Measurements from ENCODE around the gene KCNG1. TPM values are rescaled to one million over a fixed set of nuclear protein-coding genes. Genes with fewer than 3 reads are reported as not detected.

Gene KCNG1
- polyA plus RNA-seq, 1 experiment, result 16.0 TPM

GRCh38 chr20:51064137-51064536 lies 41.2 kb upstream of the KCNG1 start:
- Histone ChIP-seq H3K9me3 (ENCODE audit: control insufficient read depth, insufficient read depth, low read length) (no peaks in the 10 kb centered on the region), H3K27ac (ENCODE audit: low read depth, low read length) (no peak overlapping the region), H3K27me3 (ENCODE audit: control insufficient read depth, insufficient read depth, low read length) (peaks cover 6% of the 10 kb centered on the region), H3K4me3 (ENCODE audit: low read depth, low read length) (no peak overlapping the region)
- TF ChIP-seq CTCF (IDR thresholded peaks at IDR 0.05; ENCODE audit: low read depth, low read length), result no peak
- POLR2A ChIA-PET, result no interaction called here
- CTCF ChIA-PET, result no interaction called here
- DNase-seq (ENCODE audit: low read depth, low spot score), result no peak

- ChIA-PET CTCF (no interaction called here), POLR2A (no interaction called here)
- Histone ChIP-seq H3K27me3 (ENCODE audit: control insufficient read depth, insufficient read depth, low read length) (peaks cover 21% of the 10 kb centered on the region), H3K27ac (ENCODE audit: low read depth, low read length) (no peak overlapping the region), H3K9me3 (ENCODE audit: control insufficient read depth, insufficient read depth, low read length) (peaks cover under 1% of the 10 kb centered on the region), H3K4me3 (ENCODE audit: low read depth, low read length) (no peak overlapping the region)
- DNase-seq (ENCODE audit: low read depth, low spot score), result no peak
- no peak for TF ChIP-seq CTCF (IDR thresholded peaks at IDR 0.05; ENCODE audit: low read depth, low read length)
Observed at GRCh38 chr20:51062065-51062464, 39.2 kb upstream of the KCNG1 start.

- Histone ChIP-seq H3K9me3 (ENCODE audit: control insufficient read depth, insufficient read depth, low read length) (peaks cover 6% of the 10 kb centered on the region), H3K4me3 (ENCODE audit: low read depth, low read length) (no peak overlapping the region), H3K27ac (ENCODE audit: low read depth, low read length) (no peak overlapping the region), H3K27me3 (ENCODE audit: control insufficient read depth, insufficient read depth, low read length) (peaks cover 23% of the 10 kb centered on the region)
- no peak for DNase-seq (ENCODE audit: low read depth, low spot score)
- no peak for TF ChIP-seq CTCF (IDR thresholded peaks at IDR 0.05; ENCODE audit: low read depth, low read length)
- CTCF ChIA-PET, result no interaction called here
- POLR2A ChIA-PET, result no interaction called here
Observed at GRCh38 chr20:51061418-51062045, 38.6 kb upstream of the KCNG1 start.

GRCh38 chr20:51060301-51060700 lies 37.4 kb upstream of the KCNG1 start:
- no peak overlapping the region for H3K4me3 ChIP-seq (ENCODE audit: low read depth, low read length)
- peaks cover 25% of the 10 kb centered on the region for H3K27me3 ChIP-seq (ENCODE audit: control insufficient read depth, insufficient read depth, low read length)
- DNase-seq (ENCODE audit: low read depth, low spot score), result no peak
- ChIA-PET CTCF (no interaction called here), POLR2A (no interaction called here)
- no peak for TF ChIP-seq CTCF (IDR thresholded peaks at IDR 0.05; ENCODE audit: low read depth, low read length)
- H3K9me3 ChIP-seq (ENCODE audit: control insufficient read depth, insufficient read depth, low read length), result peaks cover 10% of the 10 kb centered on the region
- no peak overlapping the region for H3K27ac ChIP-seq (ENCODE audit: low read depth, low read length)

- no peak for TF ChIP-seq CTCF (IDR thresholded peaks at IDR 0.05; ENCODE audit: low read depth, low read length)
- peaks cover 28% of the 10 kb centered on the region for H3K27me3 ChIP-seq (ENCODE audit: control insufficient read depth, insufficient read depth, low read length)
- H3K4me3 ChIP-seq (ENCODE audit: low read depth, low read length), result no peak overlapping the region
- ChIA-PET CTCF (no interaction called here), POLR2A (no interaction called here)
- peaks cover 10% of the 10 kb centered on the region for H3K9me3 ChIP-seq (ENCODE audit: control insufficient read depth, insufficient read depth, low read length)
- H3K27ac ChIP-seq (ENCODE audit: low read depth, low read length), result no peak overlapping the region
- no peak for DNase-seq (ENCODE audit: low read depth, low spot score)
Observed at GRCh38 chr20:51059862-51060261, 37.0 kb upstream of the KCNG1 start.

All from AG04450 (cell line).